Muscle layer of duodenum (tissue), 2 donors: ENCODE data around the gene RAP2B.
"Not testable (repeated sequence)": the region's sequence is repeated elsewhere in the genome, so short reads cannot be mapped to it uniquely, and the experiment has no call there.

ENCODE experiments used
- H3K27ac ChIP-seq: one replicate; pipeline ENCODE4 v1.7.0; 2013; ENCODE audit warnings: mild to moderate bottlenecking, low read length
- H3K27me3 ChIP-seq: one replicate; pipeline ENCODE4 v1.7.0; 2013; ENCODE audit warnings: low read depth, mild to moderate bottlenecking, control low read depth, low read length
- H3K36me3 ChIP-seq, 2 donors: one replicate each; pipeline ENCODE4 v1.7.0; 2013; ENCODE audit warnings: low read length in 2 of 2, control low read depth in 1 of 2, mild to moderate bottlenecking in 1 of 2; ENCODE audit not compliant: insufficient read depth in 2 of 2, control insufficient read depth in 1 of 2
- H3K4me1 ChIP-seq, 2 donors: one replicate each; pipeline ENCODE4 v1.7.0; 2013; ENCODE audit warnings: low read length in 2 of 2, mild to moderate bottlenecking in 2 of 2, control low read depth in 1 of 2, moderate library complexity in 1 of 2; ENCODE audit not compliant: insufficient read depth in 2 of 2, control insufficient read depth in 1 of 2
- H3K4me3 ChIP-seq, 2 donors: one replicate each; pipeline ENCODE4 v1.7.0; 2013; ENCODE audit warnings: low read length in 2 of 2, low read depth in 1 of 2, mild to moderate bottlenecking in 1 of 2
- H3K9me3 ChIP-seq, 2 donors: one replicate each; pipeline ENCODE4 v1.7.0; 2013; ENCODE audit warnings: low read length in 2 of 2, control low read depth in 1 of 2, mild to moderate bottlenecking in 1 of 2; ENCODE audit not compliant: control insufficient read depth in 1 of 2
- donor health status: healthy.

The RAP2B gene

GRCh38 chr3:153161714-153162512 lies at the start of gene RAP2B:
Gene RAP2B, plus strand, starts transcription at chr3:153162226. Its CDS starts 468 bp downstream, at chr3:153162694.
- H3K36me3 ChIP-seq, result no peaks in the 10 kb centered on the region
- peak within 1 kb of the TSS; percentile 95 for H3K27ac ChIP-seq
- peaks cover 13 to 21% of the 10 kb centered on the region in 2 donors for H3K4me1 ChIP-seq
- H3K27me3 ChIP-seq, result no peaks in the 10 kb centered on the region
- H3K4me3 ChIP-seq, result peak within 1 kb of the TSS; percentile 88 to 92
- no peaks in the 10 kb centered on the region for H3K9me3 ChIP-seq

GRCh38 chr3:153113541-153113940 lies 48.5 kb upstream of the RAP2B start:
- Histone ChIP-seq H3K27ac (no peak overlapping the region), H3K9me3 (no peaks in the 10 kb centered on the region), H3K4me3 (no peak overlapping the region), H3K4me1 (no peaks in the 10 kb centered on the region), H3K36me3 (no peaks in the 10 kb centered on the region), H3K27me3 (no peaks in the 10 kb centered on the region)

- not testable (repeated sequence) for H3K36me3 ChIP-seq, H3K27me3 ChIP-seq, H3K4me3 ChIP-seq, H3K9me3 ChIP-seq, H3K4me1 ChIP-seq, H3K27ac ChIP-seq
Observed at GRCh38 chr3:153114270-153114669, 47.8 kb upstream of the RAP2B start.

GRCh38 chr3:153115326-153115725 lies 46.7 kb upstream of the RAP2B start:
- no peaks in the 10 kb centered on the region for H3K27me3 ChIP-seq
- no peaks in the 10 kb centered on the region for H3K9me3 ChIP-seq
- no peak overlapping the region for H3K27ac ChIP-seq
- no peaks in the 10 kb centered on the region for H3K4me1 ChIP-seq
- H3K4me3 ChIP-seq, result no peak overlapping the region
- H3K36me3 ChIP-seq, result no peaks in the 10 kb centered on the region

- no peaks in the 10 kb centered on the region for H3K36me3 ChIP-seq
- no peaks in the 10 kb centered on the region for H3K9me3 ChIP-seq
- H3K27ac ChIP-seq, result no peak overlapping the region
- H3K4me3 ChIP-seq, result no peak overlapping the region
- H3K4me1 ChIP-seq, result no peaks in the 10 kb centered on the region
- no peaks in the 10 kb centered on the region for H3K27me3 ChIP-seq
Observed at GRCh38 chr3:153127788-153128187, 34.2 kb upstream of the RAP2B start.

GRCh38 chr3:153129426-153129825 lies 32.6 kb upstream of the RAP2B start:
- Histone ChIP-seq H3K4me3 (no peak overlapping the region), H3K36me3 (no peaks in the 10 kb centered on the region), H3K27me3 (no peaks in the 10 kb centered on the region), H3K4me1 (no peaks in the 10 kb centered on the region), H3K27ac (no peak overlapping the region), H3K9me3 (no peaks in the 10 kb centered on the region)

GRCh38 chr3:153129866-153130265 lies 32.2 kb upstream of the RAP2B start:
- H3K27ac ChIP-seq, result no peak overlapping the region
- no peak overlapping the region for H3K4me3 ChIP-seq
- no peaks in the 10 kb centered on the region for H3K4me1 ChIP-seq
- no peaks in the 10 kb centered on the region for H3K36me3 ChIP-seq
- H3K9me3 ChIP-seq, result no peaks in the 10 kb centered on the region
- H3K27me3 ChIP-seq, result no peaks in the 10 kb centered on the region

- Histone ChIP-seq H3K36me3 (no peaks in the 10 kb centered on the region), H3K9me3 (no peaks in the 10 kb centered on the region), H3K4me1 (no peaks in the 10 kb centered on the region), H3K4me3 (no peak overlapping the region), H3K27ac (no peak overlapping the region), H3K27me3 (no peaks in the 10 kb centered on the region)
Observed at GRCh38 chr3:153130312-153130977, 31.6 kb upstream of the RAP2B start.

- Histone ChIP-seq H3K4me3 (no peak overlapping the region), H3K4me1 (peaks cover 0 to 3% of the 10 kb centered on the region in 2 donors), H3K9me3 (no peaks in the 10 kb centered on the region), H3K36me3 (no peaks in the 10 kb centered on the region), H3K27ac (no peak overlapping the region), H3K27me3 (no peaks in the 10 kb centered on the region)
Observed at GRCh38 chr3:153137626-153138025, 24.4 kb upstream of the RAP2B start.

GRCh38 chr3:153138276-153139210 lies 23.5 kb upstream of the RAP2B start:
- peak overlapping the region; percentile 62 for H3K27ac ChIP-seq
- no peak overlapping the region for H3K4me3 ChIP-seq
- peaks cover 0 to 3% of the 10 kb centered on the region in 2 donors for H3K4me1 ChIP-seq
- H3K27me3 ChIP-seq, result no peaks in the 10 kb centered on the region
- no peaks in the 10 kb centered on the region for H3K36me3 ChIP-seq
- H3K9me3 ChIP-seq, result no peaks in the 10 kb centered on the region

GRCh38 chr3:153142961-153143360 lies 19.1 kb upstream of the RAP2B start:
- Histone ChIP-seq H3K9me3 (no peaks in the 10 kb centered on the region), H3K27ac (no peak overlapping the region), H3K4me3 (no peak overlapping the region), H3K4me1 (peaks cover 0 to 3% of the 10 kb centered on the region in 2 donors), H3K36me3 (no peaks in the 10 kb centered on the region), H3K27me3 (no peaks in the 10 kb centered on the region)
